Measurements from ENCODE around the gene CTIF.

CTIF gene

DNA sequence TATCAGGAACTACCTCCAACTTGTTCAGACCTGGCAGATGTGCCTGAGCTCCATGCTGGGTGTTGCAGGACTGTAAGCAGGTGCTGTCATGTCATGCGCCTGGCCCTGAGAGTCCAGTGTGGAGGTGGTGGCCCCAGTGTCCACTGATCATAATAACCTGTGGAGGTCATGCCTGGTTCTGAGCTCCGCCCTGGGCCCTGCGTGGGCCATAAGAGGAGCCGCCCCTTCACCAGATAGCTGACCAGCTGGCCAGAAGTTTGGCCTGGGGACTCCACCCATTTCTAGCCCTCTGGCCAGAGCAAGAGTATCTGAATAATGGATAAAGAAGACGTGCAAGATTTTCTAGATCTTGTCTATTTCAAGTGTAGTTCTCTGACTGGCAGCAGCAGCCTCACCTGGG is 72.4 kb downstream of the CTIF start:
- no peak overlapping the region for H3K27ac ChIP-seq
- TF ChIP-seq, protein P1, sequence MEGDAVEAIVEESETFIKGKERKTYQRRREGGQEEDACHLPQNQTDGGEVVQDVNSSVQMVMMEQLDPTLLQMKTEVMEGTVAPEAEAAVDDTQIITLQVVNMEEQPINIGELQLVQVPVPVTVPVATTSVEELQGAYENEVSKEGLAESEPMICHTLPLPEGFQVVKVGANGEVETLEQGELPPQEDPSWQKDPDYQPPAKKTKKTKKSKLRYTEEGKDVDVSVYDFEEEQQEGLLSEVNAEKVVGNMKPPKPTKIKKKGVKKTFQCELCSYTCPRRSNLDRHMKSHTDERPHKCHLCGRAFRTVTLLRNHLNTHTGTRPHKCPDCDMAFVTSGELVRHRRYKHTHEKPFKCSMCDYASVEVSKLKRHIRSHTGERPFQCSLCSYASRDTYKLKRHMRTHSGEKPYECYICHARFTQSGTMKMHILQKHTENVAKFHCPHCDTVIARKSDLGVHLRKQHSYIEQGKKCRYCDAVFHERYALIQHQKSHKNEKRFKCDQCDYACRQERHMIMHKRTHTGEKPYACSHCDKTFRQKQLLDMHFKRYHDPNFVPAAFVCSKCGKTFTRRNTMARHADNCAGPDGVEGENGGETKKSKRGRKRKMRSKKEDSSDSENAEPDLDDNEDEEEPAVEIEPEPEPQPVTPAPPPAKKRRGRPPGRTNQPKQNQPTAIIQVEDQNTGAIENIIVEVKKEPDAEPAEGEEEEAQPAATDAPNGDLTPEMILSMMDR (IDR thresholded peaks at IDR 0.05): no peak
- TF ChIP-seq ZFX (IDR thresholded peaks at IDR 0.05; ENCODE audit: borderline replicate concordance): no peak

DNA sequence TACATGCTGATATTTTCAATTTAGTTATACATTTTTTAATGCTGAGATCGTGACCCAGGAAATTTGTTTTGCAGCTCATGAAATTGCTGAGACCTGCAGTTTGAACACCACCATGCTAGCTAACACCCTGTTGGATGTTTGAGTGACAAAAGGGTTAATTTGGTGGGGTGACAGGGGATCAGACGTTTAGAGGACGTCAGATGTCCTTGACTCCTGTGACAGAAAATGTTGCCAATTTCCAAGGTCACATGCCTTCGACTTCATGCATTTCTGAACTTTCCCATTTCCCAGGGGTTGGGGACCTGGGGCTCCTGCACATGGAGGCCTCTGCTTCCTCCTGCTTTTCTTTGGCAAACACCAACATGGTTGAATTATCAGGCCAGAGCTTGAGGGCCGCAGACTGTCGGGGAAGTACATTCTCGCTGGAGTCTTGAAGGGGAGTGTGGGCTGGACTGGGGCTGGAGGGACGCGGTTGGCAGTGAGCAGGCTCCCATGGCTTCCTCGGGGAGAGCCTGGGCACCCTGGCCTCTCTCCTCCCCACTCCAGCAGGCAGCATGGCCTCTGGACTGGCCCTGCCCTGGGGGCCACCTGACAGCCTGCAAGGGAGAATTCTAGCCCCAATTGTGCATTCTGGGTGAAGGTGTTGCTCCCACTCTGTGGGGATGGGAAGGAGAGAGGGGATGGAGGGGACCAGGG is 73.1 kb downstream of the CTIF start:
- TF ChIP-seq, protein P1 (IDR thresholded peaks at IDR 0.05): no peak
- no peak for TF ChIP-seq ZFX (IDR thresholded peaks at IDR 0.05; ENCODE audit: borderline replicate concordance)

DNA sequence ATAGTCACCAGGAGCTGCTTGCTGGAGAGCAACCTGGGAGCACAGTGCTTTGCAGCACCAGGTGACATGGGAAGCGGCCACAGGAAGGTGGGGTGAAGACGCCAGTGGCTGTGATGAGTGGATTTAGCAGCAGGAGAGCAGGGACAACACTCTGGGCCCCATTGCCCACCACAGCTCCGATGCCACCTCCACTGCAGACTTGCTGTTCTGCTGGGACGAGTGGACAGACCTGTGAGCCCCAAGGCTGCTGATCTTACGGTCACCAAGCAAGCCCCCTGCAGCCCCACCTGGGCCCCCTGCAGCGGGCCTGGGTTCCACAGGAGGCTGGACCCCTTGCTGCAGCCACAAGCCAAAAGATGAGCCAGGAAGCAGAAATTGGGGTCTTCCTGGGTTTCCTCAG is 73.7 kb downstream of the CTIF start:
- TF ChIP-seq, protein P1 (IDR thresholded peaks at IDR 0.05): no peak
- no peak for TF ChIP-seq ZFX (IDR thresholded peaks at IDR 0.05; ENCODE audit: borderline replicate concordance)
- H3K27ac ChIP-seq: no peak overlapping the region

More for the DNA sequence above, 73.1 kb downstream of the CTIF start:
- no peak overlapping the region for H3K27ac ChIP-seq

DNA sequence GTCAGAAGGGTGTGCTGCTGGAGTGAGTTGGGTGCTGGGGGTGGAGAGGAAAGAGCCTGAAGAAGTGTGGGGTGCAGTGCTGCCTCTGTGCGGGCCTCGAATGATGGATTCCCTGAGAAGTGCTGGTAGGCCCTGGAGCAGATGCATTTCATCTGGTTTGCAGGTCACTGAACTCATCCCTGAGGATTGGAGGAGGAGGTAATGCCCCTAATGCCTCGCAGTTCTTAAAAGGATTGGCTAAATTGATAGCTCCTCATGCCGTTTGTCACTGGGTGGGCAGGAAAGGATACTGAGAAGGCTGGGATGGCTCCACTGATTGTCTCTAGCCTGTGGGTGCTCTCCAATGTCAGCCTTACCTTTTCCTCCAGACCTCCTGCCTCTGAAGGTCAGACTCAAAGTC is 74.1 kb downstream of the CTIF start:
- H3K27ac ChIP-seq: no peak overlapping the region
- TF ChIP-seq, protein P1 (IDR thresholded peaks at IDR 0.05): no peak
- no peak for TF ChIP-seq ZFX (IDR thresholded peaks at IDR 0.05; ENCODE audit: borderline replicate concordance)

DNA sequence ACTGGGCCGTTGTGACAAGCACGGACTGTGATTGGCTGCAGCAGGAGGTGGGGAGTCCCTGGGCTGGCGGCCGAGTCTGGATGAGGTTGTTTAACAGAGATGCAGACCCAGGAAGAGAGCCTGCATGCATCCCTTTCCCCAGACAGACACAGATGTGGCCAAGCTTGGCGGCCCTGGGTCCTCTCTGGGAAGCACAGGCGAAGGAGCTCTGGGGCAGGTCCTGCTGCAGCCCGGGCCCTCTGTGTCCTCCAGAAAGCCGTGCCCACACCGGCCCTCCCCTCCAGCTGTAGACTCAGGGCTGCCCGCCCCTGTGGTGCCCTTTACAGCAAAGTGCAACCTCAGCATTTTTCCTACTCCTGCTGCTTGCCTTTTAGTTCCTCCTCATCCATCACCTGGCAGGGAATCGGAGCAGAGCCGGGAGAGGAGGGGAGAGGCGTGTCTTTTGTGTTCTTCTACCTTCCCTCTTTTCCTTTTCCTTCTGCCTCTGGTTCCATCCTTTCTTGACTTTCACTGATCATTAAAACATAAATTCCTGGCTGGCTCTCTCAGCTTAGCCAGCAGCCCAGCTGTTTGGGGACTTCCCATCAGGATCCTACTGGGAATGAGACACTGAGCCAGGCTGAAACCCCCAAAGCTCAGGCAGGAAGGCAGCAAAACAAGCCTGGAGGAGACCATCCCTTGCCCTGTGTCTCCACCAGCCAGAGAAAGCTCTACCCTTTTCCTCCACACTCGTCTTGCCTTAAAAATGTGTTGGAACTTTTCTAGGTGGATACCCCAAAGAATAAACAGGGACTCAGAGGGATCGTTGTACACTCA is 75.0 kb downstream of the CTIF start:
- no peak for TF ChIP-seq ZFX (IDR thresholded peaks at IDR 0.05; ENCODE audit: borderline replicate concordance)
- TF ChIP-seq, protein P1 (IDR thresholded peaks at IDR 0.05): no peak
- H3K27ac ChIP-seq: no peak overlapping the region

DNA sequence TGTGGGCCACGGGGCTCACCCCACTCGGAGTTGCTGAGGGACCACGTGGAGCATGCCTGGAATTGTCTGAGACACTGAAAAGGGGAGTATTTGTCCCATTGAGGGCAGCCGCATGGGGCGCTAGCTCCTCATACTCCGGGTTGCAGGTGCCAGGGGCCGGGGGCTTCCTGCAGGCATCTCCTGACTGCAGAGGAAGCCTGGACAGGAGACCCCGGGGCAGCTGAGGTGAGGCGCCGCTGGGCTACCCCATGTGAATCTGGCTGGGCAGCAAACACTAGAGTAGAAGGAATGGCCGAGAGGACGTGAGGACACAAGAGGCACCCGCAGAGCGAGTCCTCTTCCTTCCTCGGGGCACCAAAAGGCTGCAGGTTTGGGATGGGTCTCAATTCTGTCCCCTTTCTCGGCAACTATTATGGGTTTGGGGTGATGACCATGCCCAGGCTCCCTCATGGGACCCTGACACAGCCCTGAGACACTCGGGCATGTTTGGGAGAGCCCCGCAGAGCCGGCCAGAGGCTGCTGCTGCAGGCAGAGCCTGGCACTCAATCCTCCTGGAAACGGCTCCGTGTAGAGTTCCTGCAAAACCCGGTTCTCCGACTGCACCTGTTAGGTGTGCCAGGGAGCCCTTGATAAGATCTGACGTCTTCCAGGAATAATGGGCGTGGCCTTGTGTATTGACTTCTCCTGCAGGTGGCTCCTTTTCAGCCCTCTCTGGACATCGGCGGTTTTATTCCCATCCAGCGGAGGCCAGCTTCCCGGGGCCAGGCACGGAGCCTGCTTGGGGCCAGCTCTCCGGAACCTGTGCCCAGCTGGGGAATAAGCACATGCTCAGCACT is 77.0 kb downstream of the CTIF start:
- no peak for TF ChIP-seq ZFX (IDR thresholded peaks at IDR 0.05; ENCODE audit: borderline replicate concordance)
- TF ChIP-seq, protein P1 (IDR thresholded peaks at IDR 0.05): peak; percentile 19; the same call in 1 of the 2 replicates
- H3K27ac ChIP-seq: no peak overlapping the region

Measured in 22Rv1 (cell line).